ENCODE data around the gene ZNF579.
A peak's percentile ranks its signal among the peaks of the same experiment; 100 is the strongest.

Gene ZNF579

DNA sequence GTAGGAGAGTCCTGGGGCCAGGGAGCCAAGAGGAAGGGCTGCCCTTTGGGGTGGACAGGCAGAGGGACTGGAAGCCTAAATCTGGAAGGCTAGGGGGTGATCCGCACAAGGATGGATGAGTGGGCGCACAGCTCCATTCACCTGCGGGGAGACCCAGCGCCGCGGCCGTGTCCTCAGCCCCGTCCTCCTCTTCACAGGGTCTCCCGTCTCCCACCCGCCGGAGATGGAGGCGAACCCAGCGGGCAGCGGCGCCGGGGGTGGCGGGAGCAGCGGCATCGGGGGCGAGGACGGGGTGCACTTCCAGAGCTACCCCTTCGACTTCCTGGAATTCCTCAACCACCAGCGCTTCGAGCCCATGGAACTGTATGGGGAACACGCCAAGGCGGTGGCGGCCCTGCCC, 32.7 kb upstream of the ZNF579 start:
- ChIA-PET POLR2A (ENCODE audit: low non-redundant PET) (no interaction called here), CTCF (interaction anchor here (0.7 kb wide), 1 partner anchor 102 kb away, joined by 4 read pairs; no protein-coding TSS in a partner anchor)
- TF ChIP-seq, protein P1, sequence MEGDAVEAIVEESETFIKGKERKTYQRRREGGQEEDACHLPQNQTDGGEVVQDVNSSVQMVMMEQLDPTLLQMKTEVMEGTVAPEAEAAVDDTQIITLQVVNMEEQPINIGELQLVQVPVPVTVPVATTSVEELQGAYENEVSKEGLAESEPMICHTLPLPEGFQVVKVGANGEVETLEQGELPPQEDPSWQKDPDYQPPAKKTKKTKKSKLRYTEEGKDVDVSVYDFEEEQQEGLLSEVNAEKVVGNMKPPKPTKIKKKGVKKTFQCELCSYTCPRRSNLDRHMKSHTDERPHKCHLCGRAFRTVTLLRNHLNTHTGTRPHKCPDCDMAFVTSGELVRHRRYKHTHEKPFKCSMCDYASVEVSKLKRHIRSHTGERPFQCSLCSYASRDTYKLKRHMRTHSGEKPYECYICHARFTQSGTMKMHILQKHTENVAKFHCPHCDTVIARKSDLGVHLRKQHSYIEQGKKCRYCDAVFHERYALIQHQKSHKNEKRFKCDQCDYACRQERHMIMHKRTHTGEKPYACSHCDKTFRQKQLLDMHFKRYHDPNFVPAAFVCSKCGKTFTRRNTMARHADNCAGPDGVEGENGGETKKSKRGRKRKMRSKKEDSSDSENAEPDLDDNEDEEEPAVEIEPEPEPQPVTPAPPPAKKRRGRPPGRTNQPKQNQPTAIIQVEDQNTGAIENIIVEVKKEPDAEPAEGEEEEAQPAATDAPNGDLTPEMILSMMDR (conservative IDR thresholded peaks at IDR 0.05; ENCODE audit: low read depth), result no peak
- H3K27ac ChIP-seq, result peak overlapping the region; percentile 27; the same call in 1 of the 2 replicates
- DNase-seq (ENCODE audit: low spot score), result no peak

DNA sequence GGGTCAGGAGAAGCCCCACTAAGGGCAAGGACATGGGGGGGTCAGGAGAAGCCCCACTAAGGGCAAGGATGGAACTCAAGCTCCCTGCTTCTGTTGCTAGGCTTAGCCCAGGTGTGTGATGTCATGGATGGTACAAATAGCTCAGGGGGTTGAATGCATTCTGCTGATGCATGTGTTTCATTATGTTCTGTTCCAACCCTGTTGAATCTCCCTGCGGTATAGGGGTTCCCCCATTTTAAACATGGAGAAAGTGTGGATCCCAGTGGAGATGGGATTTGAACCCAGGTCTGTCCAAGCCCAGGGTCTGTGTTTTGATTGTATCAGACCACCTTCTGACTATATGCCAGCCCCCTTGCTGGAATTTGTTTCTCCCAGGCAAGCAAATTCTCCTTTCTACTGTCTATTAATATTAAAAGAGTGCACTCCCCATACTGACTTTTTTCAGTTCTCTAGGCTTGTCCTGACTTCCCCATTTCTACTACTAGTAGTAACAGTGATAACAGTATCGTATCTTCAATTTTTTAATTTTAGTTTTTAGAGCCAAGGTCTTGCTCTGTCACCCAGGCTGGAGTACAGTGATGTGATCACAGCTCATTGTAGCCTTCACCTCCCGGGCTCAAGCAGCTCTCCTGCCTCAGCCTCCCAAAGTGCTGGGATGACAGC, 31.5 kb upstream of the ZNF579 start:
- ChIA-PET POLR2A (ENCODE audit: low non-redundant PET) (interaction anchor here (0.7 kb wide), 1 partner anchor 12 kb away, joined by 3 read pairs; the partner anchor contains the start of gene ZNF784), CTCF (interaction anchor here (0.8 kb wide), 1 partner anchor 20 kb away, joined by 5 read pairs; no protein-coding TSS in a partner anchor)
- TF ChIP-seq, protein P1 (conservative IDR thresholded peaks at IDR 0.05; ENCODE audit: low read depth), result no peak
- no peak for DNase-seq (ENCODE audit: low spot score)
- peak overlapping the region; percentile 27 for H3K27ac ChIP-seq

DNA sequence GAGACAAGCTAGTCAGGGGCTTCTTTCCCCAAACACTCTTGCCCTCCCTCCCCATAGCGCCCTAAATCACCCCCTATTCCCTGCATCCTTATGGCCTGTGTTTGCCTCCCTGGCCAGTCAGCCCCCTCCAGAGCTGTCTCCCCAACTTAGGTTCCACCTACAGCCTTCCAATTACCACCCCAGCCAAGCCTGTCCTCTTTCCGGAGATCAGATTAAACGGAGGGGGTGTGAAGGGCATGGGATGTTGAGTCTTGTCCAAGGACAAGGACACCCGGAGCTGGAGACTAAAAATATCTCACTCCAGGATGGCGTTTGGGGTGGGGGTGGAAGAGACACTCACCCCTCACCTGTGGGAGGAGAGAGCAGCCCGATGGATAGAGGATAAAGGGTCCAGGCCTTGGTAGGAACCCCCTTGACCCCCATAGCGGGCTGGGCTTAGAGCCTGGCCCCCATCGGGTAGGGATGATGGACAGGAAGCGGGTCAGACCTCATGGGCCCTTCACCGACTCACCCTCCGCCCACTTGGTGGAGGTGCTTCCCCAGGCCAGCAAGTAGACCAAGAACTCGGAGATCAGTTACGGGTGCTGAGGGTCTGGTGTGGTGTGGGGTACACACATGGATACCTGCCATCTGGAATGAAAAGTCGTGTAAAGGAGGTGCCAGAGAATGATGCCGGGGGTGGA, 30.8 kb upstream of the ZNF579 start:
- POLR2A ChIA-PET (ENCODE audit: low non-redundant PET), result no interaction called here
- no peak for DNase-seq (ENCODE audit: low spot score)
- TF ChIP-seq, protein P1 (conservative IDR thresholded peaks at IDR 0.05; ENCODE audit: low read depth), result no peak
- CTCF ChIA-PET, result interaction anchor here (0.9 kb wide), 1 partner anchor 20 kb away, joined by 3 read pairs; no protein-coding TSS in a partner anchor
- H3K27ac ChIP-seq, result peak overlapping the region; percentile 1; the same call in 1 of the 2 replicates

DNA sequence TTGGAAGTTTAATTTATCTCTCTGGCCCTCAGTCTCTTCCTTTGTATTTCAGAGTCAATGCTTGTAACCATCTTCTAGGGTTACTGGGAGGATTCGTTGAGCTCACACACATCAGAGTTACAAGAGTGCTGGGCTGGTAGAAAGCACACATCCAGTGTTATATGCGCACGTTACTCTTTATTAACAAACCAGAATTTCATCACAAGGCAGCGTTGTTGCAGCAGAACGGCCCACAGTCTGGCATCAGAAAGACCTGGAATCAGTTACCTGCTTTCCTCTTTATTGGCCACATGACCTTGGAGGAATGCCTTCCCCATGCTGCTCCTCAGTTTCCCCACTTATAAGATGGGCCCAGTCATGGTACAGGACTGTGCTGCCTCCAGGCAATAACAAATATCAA, 28.7 kb upstream of the ZNF579 start:
- DNase-seq (ENCODE audit: low spot score), result no peak
- H3K27ac ChIP-seq, result no peak overlapping the region
- POLR2A ChIA-PET (ENCODE audit: low non-redundant PET), result no interaction called here
- TF ChIP-seq, protein P1 (conservative IDR thresholded peaks at IDR 0.05; ENCODE audit: low read depth), result no peak
- CTCF ChIA-PET, result no interaction called here

DNA sequence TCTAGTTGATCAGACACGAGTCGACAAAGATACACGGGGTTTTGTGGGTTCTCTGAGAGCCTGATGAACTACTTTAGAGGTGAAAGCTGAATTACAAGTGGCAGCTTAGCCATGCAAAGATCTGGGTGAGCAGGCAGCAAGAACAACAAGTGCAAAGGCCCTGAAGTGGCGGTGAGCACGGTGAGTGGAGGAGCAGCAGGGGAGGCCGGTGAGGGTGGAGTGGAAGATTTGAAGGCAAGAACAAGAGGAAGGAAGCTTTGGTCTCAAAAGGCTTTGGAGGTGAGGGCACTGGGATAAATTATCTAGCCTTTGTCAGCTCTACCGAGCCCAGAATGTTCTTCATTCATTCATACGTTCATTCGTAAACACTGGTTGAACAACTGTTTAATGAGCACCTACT, 26.2 kb upstream of the ZNF579 start:
- H3K27ac ChIP-seq, result peak overlapping the region; percentile 98
- POLR2A ChIA-PET (ENCODE audit: low non-redundant PET), result interaction anchor here (0.6 kb wide), 1 partner anchor 32 kb away, joined by 10 read pairs; no protein-coding TSS in a partner anchor
- TF ChIP-seq, protein P1 (conservative IDR thresholded peaks at IDR 0.05; ENCODE audit: low read depth), result no peak
- CTCF ChIA-PET, result interaction anchor here (0.6 to 1.5 kb wide), 15 partner anchors 10 to 1252 kb away, joined by 3 to 5 read pairs (median 3); no protein-coding TSS in a partner anchor
- no peak for DNase-seq (ENCODE audit: low spot score)

DNA sequence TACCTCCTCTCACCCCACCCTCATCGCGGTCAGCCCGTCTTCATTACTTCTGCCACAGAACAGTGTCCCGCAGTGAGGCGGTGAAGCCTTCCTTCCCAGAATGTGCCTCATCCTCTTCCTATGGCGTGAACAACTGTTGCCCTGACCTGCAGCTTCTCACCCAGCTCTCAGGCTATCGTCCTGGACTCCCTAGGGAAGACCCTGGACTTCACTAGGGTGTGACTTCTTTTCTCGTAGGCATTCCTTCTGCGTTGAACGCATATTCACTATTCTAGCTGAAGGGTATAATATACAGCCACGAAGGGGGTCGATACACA, 25.8 kb upstream of the ZNF579 start:
- ChIA-PET POLR2A (ENCODE audit: low non-redundant PET) (interaction anchor here (0.6 kb wide), 1 partner anchor 33 kb away, joined by 10 read pairs; no protein-coding TSS in a partner anchor), CTCF (interaction anchor here (0.5 to 1.5 kb wide), 16 partner anchors 11 to 1252 kb away, joined by 3 to 5 read pairs (median 3); partner anchors contain the start of gene ZNF784)
- TF ChIP-seq, protein P1 (conservative IDR thresholded peaks at IDR 0.05; ENCODE audit: low read depth), result no peak
- H3K27ac ChIP-seq, result peak overlapping the region; percentile 98
- DNase-seq (ENCODE audit: low spot score), result no peak
